Prostate gland (tissue), 2 donors: ENCODE measurements around the gene AMOT.

Experiments
- POLR2A ChIP-seq: fragments of 450-650 bp; IDR thresholded peaks from one replicate; pipeline ENCODE4 v1.6.1; 2016; ENCODE audit warnings: antibody characterized with exemption, mild to moderate bottlenecking
- TF ChIP-seq, protein P1 (sequence below), 4 experiments: fragments of 200-600 bp in 2 of 4; fragments of 450-650 bp in 2 of 4; sonication (generic) in 2 of 4; IDR thresholded peaks; 1 replicate in 3 of 4; 2 replicates in 1 of 4; pipeline ENCODE4 v1.5.1; 2016 to 2019; ENCODE audit warnings: antibody characterized with exemption in 4 of 4, mild to moderate bottlenecking in 2 of 4, moderate library complexity in 2 of 4

DNA sequence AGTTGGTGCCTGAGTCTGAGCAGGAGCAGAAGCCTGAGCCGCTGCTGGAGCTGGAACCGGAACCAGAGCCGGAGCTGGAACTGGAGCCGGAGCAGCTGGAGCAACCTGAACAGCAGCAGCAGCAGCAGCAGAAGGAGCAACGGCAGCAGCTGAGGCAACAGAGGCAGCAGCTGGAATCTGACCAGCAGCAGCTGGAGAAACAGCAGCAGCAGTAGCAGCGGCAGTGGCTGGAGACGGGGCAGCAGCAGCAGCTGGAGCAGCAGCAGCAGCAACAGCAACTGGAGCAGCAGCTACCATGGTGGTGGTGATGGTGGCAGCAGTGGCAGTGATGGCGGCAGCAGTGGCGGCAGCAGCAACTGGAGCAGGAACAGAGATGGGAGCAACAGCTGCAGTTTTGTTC, 61.5 kb downstream of the AMOT start:
- no peak for TF ChIP-seq POLR2A
- TF ChIP-seq, protein P1, sequence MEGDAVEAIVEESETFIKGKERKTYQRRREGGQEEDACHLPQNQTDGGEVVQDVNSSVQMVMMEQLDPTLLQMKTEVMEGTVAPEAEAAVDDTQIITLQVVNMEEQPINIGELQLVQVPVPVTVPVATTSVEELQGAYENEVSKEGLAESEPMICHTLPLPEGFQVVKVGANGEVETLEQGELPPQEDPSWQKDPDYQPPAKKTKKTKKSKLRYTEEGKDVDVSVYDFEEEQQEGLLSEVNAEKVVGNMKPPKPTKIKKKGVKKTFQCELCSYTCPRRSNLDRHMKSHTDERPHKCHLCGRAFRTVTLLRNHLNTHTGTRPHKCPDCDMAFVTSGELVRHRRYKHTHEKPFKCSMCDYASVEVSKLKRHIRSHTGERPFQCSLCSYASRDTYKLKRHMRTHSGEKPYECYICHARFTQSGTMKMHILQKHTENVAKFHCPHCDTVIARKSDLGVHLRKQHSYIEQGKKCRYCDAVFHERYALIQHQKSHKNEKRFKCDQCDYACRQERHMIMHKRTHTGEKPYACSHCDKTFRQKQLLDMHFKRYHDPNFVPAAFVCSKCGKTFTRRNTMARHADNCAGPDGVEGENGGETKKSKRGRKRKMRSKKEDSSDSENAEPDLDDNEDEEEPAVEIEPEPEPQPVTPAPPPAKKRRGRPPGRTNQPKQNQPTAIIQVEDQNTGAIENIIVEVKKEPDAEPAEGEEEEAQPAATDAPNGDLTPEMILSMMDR (IDR thresholded peaks at IDR 0.05) = no peak
